ENCODE data around the gene STK35.

STK35 gene

GRCh38 chr20:2101057-2101864 is at the start of gene STK35:
TSS of gene STK35 (plus strand) at chr20:2101827. CDS start at chr20:2101882, 55 bp downstream.
- DNase-seq: peak; percentile 78 to 81

GRCh38 chr20:2051946-2052345 is 49.7 kb upstream of the STK35 start:
- no peak for DNase-seq

GRCh38 chr20:2052741-2053140 is 48.9 kb upstream of the STK35 start:
- no peak for DNase-seq

DNA sequence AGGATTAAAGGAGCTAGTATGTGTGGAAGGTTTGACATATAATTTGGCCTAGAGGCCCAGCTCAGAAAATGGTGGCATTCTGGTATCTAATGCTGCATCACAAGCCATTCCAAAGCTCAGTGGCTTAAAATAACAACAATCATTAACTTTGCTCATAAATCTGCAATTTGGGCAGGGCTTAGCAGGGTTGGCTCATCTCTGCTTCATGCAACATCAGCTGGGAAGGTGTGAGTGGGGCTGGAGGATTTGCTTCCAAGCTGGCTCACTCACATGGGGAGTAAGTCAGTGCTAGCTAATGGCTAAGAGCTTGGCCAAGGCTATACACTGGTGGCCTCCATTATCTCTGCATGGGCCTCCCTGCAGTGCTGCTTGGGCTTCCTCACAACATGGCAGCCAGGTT is 48.0 kb upstream of the STK35 start:
- DNase-seq: no peak

- DNase-seq: no peak
Measured at GRCh38 chr20:2054911-2055310, 46.7 kb upstream of the STK35 start.

DNA sequence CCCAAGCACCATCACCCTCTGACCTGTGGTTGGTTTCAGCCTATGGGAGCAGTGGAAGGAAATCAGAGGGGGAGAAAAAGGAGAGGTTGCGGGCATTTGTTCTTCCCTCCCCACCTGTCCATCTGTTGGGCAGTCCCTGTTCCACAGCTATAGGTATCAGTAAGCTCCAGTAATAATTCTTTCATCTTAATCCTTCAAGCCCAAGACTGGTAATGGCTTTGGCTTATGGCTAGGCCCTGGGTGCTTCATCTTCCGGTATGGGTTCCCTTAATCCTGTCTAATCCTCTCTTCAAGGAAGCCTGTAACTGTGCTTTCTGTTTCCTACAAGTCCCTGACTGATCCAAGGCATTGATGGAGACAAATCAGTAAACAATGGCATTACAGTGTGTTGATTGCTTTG is 42.2 kb upstream of the STK35 start:
- DNase-seq: no peak

- no peak for DNase-seq
Measured at GRCh38 chr20:2065099-2065498, 36.5 kb upstream of the STK35 start.

DNA sequence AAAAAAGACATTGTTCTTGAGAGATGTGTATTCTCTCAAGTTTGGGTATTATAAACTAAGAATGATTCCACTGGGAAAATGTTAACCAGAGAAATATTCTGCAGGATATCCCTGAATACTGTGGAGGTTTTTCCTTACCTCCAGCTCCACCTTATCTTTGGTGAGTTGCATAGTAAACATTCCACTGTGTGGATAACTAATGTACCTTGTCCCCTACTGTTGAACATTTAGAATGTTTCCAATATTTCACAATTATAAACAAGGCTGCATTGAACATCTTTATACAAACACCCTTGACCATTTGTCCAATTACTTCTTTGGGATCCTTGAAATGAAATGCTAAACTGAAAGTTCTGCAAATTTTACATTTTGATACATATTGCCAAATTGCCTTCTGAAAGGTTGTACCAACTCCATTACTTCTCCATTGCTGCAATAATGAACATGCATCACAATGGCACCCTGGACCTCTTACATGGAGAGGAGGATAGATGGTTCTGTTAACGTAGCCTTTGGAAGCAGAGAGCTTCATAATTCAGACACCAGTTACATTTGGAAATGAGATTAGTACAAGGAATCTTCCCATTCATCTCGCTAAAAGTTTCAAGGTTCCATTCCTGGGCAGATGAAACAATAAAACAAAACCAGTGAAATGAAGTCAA is 35.0 kb upstream of the STK35 start:
- DNase-seq: no peak

DNA sequence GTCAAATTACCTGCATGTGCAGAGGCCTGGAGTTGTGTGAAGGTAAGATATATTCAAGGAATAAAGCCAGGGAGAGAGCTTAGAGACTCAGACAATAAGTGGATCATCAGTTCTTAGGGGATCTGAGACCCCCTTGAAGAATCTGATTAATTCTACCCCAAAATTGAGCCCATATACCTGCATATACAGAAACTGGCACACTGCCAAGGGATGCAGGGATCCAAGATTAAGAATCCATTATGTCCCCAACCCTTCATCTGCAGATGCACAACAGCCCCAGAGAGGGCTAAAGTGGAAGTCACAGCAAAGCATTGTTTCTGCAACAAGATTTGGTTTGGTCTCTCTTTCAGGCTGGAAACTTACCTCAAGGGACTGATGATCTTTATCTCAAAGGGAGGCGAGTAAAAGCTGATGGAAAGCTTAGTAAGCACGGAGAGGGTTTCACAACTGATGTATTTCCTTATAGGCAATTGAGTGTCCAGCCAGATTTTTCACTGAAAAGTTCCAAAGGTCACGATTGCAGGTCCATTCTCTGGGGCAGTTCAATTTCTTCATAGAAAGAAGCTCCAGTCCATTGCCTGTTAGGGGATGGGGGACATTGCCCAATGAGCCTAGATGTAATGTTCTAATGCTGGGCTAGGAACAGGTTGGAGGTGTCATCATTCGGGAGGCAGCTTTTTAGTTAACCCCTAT is 20.9 kb upstream of the STK35 start:
- DNase-seq: no peak

DNA sequence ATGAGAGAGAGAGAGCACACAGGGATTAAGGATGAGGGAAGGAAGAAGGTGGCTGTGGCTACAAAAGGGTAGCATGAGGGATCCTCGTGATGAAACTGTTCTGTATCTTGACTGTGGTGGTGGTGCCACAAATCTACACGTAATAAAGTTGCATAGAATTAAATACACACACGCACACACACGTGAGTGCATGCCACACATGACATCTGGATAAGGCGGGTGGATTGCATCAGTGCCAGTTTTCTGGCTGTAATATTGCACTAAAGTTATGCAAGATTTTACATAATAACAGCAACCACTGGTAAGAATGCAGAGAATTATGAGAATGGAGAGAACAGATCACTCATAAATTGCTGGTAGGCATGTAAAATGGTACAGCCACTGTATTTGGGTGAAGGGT is 16.9 kb upstream of the STK35 start:
- DNase-seq: no peak

DNA sequence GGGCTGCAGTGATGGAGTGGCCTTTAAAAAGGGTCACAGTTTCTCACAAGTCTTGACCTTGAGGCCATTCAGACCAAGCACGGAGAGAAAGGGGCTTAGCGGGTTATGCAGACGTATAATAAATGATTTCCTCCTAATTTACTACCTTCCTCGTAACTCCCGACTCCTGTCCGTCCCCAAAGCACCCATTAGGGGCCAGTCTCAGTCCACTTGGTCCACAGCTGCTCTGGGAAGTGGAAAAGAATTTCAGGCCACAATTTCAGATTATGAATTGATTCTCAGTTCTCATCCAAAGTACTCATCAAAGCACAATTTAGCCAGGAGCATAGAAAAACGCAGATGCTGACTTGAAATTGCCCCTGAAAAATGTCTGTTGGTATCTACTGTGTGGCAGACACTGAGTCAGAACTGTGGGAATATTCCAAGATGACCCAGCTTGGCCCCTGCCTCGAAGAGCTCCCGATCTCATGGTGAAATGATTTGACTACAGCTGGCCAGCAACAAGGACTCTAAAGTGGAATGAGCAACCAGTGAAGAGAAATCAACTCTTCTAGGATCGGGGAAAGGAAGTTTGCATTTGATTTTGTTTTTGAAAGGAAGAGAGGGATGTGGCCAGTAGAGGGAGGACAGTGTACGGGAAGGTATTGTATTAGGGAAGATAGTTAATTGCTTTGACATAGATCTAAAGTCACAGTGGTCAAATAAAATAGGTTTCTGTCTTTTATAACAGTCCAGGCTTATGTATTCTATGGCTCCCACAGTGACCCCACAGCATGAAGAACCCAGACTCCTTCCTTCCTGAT is 15.2 kb upstream of the STK35 start:
- no peak for DNase-seq

DNA sequence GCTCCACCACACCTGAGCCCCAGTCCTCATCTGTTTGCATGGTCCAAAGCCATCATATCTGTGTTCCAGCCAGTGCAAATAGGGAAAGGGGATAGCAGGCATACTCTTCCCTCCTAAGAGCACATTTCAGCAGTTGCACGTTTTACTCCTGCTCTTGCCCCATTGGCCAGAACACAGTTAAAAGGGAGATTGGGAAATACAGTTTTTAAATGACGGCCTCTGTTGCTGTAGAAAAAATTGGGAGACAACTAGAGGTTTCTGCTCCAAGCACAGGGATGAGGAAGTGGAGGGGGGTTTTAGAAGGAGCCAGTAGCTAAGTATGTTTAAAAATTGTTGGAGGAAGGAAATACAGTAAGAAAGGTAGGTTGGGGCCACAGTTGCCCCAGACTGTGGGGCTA is 14.6 kb upstream of the STK35 start:
- DNase-seq: no peak

GRCh38 chr20:2088891-2089290 is 12.7 kb upstream of the STK35 start:
- DNase-seq: no peak

DNA sequence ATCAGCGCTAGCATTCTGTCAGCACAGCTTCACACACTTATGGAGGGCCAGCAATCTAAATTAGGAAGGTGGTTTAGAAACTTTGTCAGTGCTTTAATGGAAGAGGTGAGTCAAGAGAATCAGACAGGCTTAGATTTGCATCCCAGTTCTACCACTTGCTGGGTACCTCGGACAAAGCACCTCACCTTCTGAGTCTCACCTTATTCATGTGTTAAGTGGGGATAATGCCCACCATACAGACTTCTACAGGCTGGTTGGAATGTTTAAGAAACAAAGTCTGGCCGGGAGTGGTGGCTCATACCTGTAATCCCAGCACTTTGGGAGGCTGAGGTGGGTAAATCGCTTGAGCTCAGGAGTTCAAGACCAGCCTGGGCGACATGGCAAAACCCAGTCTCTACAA is 12.2 kb upstream of the STK35 start:
- DNase-seq: no peak

DNA sequence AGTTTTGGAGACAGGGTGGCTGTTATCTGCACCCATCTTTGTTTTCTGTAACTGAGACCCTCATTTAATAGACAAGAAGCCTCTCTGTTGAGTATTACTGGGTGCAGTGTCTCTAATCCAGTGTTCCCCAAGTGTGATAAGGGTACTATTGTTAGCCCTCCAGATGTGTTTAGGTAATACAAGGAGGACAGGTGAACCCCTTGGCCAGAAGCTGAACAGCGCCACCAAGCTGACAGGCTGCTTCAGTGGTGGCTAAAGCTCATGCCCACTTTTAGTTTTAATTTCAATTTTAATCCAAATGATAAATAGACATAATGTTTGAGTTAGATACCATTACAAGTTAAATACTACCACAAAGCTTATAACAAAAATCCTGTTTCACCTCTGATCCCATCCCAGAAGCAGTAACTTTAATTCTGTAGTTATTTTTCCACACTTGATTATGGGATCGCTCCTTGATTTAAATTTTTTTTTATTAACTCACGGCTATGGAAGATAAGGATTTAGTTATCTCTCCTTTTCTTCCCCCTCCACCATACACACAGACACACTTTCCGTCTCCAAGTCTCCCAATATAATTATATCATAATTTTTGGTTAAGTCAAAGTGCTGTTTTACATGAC is 8.4 kb upstream of the STK35 start:
- DNase-seq: peak; percentile 30 to 34

DNA sequence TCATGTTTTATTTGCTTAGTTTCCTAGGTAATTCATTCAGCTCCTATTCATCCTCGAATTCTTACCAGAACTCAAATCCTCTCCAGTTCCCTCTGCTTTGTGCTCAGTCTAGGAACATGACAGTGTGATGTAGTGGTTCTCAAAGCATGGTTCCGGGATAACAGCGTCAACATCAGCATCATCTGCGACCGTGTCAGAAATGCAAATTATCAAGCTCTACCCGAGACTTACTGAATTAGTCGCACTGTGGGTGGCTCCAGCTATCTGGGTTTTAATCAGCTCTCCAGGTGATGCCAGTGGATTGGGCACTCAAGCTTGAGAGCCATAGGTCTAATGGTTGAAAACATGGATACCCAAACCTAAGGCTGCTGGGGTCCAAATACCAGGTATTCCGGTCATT is 7.7 kb upstream of the STK35 start:
- no peak for DNase-seq

GRCh38 chr20:2101865-2102584 is 398 bp downstream of the STK35 start:
- DNase-seq: peak; percentile 87 to 90

DNA sequence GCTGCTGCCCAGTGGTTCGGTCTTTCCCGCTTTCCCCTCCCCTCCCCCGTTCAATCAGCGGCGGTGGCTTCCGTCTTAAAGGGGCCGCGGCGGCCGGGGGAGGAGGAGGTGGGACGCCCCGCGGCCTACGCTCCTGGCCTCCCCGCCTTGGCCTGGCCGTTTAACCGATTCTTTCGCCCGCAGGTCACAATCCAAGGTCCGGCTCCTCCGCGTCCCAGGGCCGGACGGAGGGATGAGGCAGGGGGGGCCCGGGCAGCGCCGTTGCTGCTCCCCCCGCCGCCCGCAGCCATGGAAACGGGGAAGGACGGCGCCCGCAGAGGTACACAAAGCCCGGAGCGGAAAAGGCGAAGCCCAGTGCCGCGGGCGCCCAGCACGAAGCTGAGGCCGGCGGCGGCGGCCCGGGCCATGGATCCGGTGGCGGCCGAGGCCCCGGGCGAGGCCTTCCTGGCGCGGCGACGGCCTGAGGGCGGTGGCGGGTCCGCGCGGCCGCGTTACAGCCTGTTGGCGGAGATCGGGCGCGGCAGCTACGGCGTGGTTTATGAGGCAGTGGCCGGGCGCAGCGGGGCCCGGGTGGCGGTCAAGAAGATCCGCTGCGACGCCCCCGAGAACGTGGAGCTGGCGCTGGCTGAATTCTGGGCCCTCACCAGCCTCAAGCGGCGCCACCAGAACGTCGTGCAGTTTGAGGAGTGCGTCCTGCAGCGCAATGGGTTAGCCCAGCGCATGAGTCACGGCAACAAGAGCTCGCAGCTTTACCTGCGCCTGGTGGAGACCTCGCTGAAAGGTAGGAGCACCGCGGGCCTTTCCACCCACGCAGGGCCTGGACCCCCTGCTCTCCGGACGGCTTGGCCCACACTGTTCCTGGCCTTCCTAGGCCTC is 1.2 kb downstream of the STK35 start:
- DNase-seq: peak; percentile 81 to 84

GRCh38 chr20:2103461-2104153 is 2.0 kb downstream of the STK35 start:
- no peak for DNase-seq

DNA sequence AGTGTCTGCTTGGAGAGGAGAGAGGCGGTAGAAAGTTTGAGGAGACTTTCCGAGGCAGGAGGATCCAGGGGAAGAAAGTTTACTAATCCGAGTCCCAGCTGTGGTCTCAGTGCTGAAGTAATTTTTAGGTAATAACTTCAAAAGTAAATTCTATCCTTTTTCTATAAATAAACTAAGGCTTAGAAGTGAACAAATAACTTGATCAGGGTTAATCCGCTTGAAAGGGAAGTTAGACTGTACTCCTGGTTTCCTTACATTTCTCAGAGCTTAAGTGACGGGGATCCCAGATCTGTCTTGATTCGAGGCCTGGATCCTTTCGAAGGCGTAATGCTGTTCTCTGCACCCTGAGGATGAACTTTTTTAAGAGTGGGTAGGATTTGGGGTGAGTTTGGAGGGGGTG is 2.6 kb downstream of the STK35 start:
- no peak for DNase-seq
